ENCODE measurements around the gene DEF6.
"Not testable (repeated sequence)": the region's sequence is repeated elsewhere in the genome, so short reads cannot be mapped to it uniquely, and the experiment has no call there.

DEF6 gene

DNA sequence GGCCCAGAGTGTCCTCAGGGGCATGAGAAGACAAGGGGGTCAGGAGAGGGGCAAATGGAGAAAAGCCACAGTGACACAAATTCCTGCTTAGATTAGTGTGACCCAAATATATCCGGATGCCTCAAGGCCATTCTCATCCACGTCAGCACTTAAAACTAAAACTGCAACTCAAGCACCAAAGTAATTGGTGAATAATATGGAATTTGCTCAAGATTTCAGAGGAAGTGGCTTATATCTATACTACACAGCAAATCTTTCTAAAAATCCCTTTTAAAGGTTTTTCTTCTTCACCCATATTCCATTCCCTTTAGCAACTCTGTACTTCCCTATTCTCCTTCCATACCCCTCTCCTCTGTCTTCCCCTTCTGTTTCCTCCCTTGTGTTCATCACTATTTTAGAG is 15.2 kb downstream of the DEF6 start:
- Mint-ChIP-seq H3K27ac (peak overlapping the region; percentile 96), H3K36me3 (peaks cover 15% of the 10 kb centered on the region), H3K9me3 (no peaks in the 10 kb centered on the region)

DNA sequence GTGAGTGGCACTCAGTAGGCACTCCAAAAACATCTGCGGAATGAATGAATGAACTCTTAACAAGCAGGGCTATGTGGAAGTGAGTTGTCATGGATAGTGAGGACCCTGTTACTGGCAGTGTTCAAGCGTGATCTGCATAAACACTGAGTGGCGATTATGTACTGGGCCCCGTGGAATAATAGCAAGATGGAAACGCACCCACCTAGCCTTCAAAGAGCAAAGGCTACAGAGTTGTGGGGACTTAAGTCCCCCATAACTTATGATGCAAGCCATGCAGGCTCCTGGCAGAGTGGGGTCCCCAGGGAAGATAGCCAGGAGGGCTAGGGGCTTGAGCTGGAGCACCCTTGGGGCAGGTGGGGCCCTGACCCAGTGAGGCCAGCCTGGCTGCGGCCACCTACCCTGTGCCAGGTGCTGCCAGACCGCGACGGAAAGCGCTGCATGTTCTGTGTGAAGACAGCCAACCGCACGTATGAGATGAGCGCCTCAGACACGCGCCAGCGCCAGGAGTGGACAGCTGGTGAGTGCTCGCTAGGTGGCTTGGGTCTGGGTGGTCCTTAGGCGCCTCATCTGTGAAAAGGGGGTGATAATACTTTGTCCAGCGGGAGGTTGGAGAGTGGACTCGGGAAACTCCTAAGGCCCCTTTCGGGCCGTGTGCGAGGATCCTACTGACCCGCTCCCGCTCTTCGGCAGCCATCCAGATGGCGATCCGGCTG is 20.0 kb downstream of the DEF6 start:
- Mint-ChIP-seq H3K27ac (peak overlapping the region; percentile 62), H3K36me3 (peaks cover 24% of the 10 kb centered on the region), H3K4me3 (no peak overlapping the region), H3K4me1 (peaks cover 76% of the 10 kb centered on the region), H3K27me3 (no peaks in the 10 kb centered on the region), H3K9me3 (no peaks in the 10 kb centered on the region)

More for the DNA sequence above, 15.2 kb downstream of the DEF6 start:
- H3K4me3 Mint-ChIP-seq, result peak overlapping the region; percentile 80
- peaks cover 94% of the 10 kb centered on the region for H3K4me1 Mint-ChIP-seq
- no peaks in the 10 kb centered on the region for H3K27me3 Mint-ChIP-seq

DNA sequence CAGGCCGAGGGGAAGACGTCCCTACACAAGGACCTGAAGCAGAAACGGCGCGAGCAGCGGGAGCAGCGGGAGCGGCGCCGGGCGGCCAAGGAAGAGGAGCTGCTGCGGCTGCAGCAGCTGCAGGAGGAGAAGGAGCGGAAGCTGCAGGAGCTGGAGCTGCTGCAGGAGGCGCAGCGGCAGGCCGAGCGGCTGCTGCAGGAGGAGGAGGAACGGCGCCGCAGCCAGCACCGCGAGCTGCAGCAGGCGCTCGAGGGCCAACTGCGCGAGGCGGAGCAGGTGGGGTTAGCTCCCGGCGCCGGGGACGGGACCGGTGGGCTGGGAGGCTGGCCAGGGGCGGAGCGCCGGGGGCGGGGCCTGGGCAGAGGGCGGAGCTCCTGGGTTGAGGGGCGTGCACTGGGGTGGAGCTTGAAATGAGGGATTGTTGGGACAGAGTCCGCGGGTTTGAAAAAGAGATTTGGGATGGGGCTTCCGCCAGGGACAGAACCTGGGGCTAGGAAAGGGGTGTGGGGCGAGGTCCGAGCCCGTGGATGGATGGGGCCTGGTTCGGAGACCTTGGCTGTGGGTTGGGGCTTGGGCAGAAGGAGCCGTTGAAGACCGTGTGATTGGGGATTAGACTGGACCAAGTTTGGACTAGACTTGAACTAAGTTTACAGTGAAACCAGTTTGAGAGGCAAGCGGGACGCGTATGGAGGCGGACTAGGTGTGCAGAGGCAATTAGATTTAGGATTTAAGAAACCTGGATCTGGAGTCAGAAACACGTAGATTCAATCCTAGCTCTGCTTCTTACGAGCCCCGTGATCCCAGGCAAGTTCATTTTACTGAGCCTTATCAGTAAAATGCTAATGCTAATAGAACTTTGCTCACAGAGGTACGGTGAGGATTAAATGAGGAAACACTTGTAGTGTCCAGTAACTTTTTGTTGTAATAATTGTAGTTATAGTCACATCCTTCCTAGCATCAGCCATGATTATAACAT is 20.9 kb downstream of the DEF6 start:
- H3K4me1 Mint-ChIP-seq, result peaks cover 70% of the 10 kb centered on the region
- H3K36me3 Mint-ChIP-seq, result peaks cover 25% of the 10 kb centered on the region
- H3K4me3 Mint-ChIP-seq, result no peak overlapping the region
- H3K9me3 Mint-ChIP-seq, result no peaks in the 10 kb centered on the region
- no peaks in the 10 kb centered on the region for H3K27me3 Mint-ChIP-seq
- peak overlapping the region; percentile 59 for H3K27ac Mint-ChIP-seq

DNA sequence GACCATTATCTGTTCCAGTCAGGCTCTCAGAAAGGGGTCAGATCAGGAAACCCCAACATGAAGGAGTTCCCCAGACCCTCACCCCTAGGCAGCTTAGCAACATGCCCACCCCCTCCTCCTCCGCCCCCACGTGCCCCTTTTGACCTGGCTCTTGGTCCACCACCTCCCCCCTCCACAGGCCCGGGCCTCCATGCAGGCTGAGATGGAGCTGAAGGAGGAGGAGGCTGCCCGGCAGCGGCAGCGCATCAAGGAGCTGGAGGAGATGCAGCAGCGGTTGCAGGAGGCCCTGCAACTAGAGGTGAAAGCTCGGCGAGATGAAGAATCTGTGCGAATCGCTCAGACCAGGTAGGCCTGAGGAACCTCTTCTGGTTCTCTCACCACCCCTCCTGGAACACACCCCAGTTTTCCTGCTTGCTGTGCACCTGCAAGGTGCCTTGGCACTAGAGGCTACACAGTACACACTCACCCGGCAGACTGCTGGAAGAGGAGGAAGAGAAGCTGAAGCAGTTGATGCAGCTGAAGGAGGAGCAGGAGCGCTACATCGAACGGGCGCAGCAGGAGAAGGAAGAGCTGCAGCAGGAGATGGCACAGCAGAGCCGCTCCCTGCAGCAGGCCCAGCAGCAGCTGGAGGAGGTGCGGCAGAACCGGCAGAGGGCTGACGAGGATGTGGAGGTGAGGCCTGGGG is 21.9 kb downstream of the DEF6 start:
- Mint-ChIP-seq H3K9me3 (no peaks in the 10 kb centered on the region), H3K27me3 (no peaks in the 10 kb centered on the region), H3K4me3 (no peak overlapping the region), H3K36me3 (peaks cover 22% of the 10 kb centered on the region), H3K27ac (no peak overlapping the region), H3K4me1 (peaks cover 60% of the 10 kb centered on the region)

DNA sequence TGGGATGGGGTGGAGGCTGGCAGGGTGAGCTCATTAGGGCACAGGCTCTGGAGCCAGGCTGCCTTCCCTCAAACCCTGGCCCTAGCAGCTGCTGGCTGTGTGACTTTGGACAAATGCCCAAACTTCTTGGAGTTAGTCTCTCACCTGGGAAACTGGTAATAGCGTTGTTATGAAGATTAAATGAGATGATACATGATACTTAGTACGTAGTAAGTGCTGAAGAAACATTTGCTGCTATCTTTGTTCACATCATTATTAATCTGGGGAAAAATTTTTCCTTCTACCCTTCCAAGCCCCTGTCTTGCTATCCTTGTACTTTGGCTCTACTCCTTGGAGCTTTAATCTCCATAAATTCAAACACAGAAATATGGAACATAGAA is 22.4 kb downstream of the DEF6 start:
- Mint-ChIP-seq H3K9me3 (no peaks in the 10 kb centered on the region), H3K4me3 (no peak overlapping the region), H3K27ac (peak overlapping the region; percentile 65), H3K4me1 (peaks cover 54% of the 10 kb centered on the region), H3K36me3 (peaks cover 20% of the 10 kb centered on the region), H3K27me3 (no peaks in the 10 kb centered on the region)

DNA sequence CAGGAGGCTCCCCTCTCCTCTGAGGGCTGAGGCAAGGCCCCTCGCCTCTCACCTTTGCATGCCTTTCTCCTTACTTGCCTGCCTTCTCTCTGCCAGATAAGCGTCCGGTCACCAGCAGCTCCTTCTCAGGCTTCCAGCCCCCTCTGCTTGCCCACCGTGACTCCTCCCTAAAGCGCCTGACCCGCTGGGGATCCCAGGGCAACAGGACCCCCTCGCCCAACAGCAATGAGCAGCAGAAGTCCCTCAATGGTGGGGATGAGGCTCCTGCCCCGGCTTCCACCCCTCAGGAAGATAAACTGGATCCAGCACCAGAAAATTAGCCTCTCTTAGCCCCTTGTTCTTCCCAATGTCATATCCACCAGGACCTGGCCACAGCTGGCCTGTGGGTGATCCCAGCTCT is 23.5 kb downstream of the DEF6 start:
- no peaks in the 10 kb centered on the region for H3K9me3 Mint-ChIP-seq
- no peaks in the 10 kb centered on the region for H3K27me3 Mint-ChIP-seq
- no peak overlapping the region for H3K27ac Mint-ChIP-seq
- no peak overlapping the region for H3K4me3 Mint-ChIP-seq
- H3K4me1 Mint-ChIP-seq, result peaks cover 46% of the 10 kb centered on the region
- H3K36me3 Mint-ChIP-seq, result peaks cover 20% of the 10 kb centered on the region

DNA sequence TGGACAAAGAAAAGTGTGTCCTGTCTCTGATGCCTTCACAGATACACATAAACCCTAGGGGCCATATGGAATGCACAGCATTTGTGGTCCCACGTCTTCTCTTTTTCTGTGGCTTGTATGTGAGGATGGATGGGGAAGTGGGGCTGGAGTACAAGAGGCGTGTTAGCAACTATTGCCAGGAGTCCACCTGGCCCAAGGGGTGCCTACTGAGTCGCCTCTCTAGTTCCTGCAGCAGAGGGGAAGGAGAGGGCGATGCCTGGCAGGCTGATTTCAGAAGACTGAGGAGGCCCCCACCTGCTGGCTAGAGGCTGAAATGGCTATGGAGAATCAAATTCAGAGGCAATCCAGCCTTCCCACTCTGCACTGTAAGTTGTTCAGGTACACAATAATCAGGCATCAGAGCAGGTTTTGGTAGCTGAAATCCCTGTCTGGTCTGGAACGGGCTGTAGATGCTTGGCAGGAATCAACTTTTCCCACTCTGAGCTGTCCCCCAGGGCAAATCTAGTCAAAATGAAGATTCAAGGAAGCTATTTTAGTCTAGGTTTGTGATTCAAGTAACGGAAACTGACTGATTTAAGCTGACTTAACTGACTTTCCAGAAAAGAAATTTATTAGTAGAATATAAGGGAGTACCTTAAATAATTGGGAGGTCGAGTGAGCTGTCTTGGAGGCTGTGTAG is 29.9 kb downstream of the DEF6 start:
- Mint-ChIP-seq H3K27me3 (no peaks in the 10 kb centered on the region), H3K27ac (peak overlapping the region; percentile 88), H3K36me3 (peaks cover 9% of the 10 kb centered on the region), H3K9me3 (no peaks in the 10 kb centered on the region), H3K4me1 (peaks cover 23% of the 10 kb centered on the region), H3K4me3 (peak overlapping the region; percentile 57)

DNA sequence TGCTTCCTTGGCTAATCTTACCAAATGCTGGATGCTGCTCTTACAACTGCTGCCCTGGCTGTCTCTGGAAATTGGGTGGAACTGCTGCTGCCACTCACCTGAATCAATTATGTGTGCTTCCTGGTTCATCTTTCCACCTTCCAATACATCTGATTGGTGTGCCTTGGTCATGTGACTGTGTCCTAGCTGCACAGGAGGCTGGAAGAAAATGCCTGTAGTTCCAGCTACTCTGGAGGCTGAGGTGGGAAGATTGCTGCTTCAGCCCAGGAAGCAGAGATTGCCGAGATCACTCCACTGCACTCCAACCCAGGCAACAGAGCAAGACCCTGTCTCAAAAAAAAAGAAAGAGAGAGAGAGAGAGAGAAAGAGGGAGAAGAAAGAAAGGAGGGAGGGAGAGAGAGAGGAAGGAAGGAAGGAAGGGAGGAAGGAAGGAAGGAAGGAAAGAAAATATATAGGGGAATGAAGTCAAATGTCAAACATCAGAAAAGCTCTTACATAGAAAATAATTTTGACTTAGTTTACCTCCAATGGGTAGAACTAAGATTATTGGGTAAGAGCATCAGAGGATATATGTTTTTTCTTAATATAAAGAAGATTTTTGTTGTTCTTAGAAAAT is 30.6 kb downstream of the DEF6 start:
- peak overlapping the region; percentile 87 for H3K27ac Mint-ChIP-seq
- no peak overlapping the region for H3K4me3 Mint-ChIP-seq
- no peaks in the 10 kb centered on the region for H3K27me3 Mint-ChIP-seq
- H3K4me1 Mint-ChIP-seq, result peaks cover 26% of the 10 kb centered on the region
- H3K9me3 Mint-ChIP-seq, result no peaks in the 10 kb centered on the region
- H3K36me3 Mint-ChIP-seq, result peaks cover 9% of the 10 kb centered on the region

DNA sequence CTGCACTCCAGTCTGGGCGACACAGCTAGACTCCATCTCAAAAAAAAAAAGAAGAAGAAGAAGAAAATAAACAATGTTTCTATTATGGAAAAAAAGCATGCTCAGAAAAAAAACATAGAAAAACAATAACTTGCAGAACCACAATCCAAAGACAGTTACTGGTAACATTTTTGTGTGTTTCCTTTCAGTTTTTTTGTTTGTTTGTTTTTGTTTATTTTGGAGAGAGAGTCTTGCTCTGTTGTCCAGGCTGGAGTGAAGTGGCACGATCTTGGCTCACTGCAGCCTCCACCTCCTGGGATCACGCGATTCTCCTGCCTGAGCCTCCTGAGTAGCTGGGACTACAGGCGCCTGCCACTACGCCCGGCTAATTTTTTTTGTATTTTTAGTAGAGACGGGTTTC is 31.3 kb downstream of the DEF6 start:
- not testable (repeated sequence) for H3K27me3 Mint-ChIP-seq, H3K4me3 Mint-ChIP-seq, H3K27ac Mint-ChIP-seq, H3K9me3 Mint-ChIP-seq
- Mint-ChIP-seq H3K36me3 (peaks cover 11% of the 10 kb centered on the region), H3K4me1 (peaks cover 30% of the 10 kb centered on the region)

DNA sequence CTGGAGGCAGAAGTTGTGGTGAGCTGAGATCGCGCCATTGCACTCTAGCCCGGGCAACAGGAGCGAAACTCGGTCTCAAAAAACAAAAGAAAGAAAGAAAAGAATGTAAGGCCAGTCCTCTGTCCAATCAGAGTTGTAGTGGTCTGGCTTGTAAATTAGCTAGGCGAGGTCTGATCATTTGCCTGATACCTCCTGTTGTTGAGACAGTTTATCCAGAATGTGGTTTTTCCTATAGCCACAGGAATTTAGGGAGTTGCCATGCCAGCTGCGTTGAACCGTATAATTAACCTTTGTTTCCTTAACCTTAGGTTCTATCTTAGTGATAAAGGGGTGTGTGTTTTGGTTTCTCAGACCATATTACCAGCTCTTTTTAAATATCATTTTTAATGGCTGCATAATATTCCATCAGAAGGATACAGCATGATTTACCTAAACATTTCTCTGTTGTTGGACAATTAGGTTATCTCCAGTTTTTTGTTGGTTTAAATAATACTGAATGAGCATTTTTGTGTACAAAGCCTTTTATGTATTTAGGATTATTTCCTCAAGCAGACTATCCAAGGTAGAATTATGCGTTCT is 33.0 kb downstream of the DEF6 start:
- no peak overlapping the region for H3K27ac Mint-ChIP-seq

DNA sequence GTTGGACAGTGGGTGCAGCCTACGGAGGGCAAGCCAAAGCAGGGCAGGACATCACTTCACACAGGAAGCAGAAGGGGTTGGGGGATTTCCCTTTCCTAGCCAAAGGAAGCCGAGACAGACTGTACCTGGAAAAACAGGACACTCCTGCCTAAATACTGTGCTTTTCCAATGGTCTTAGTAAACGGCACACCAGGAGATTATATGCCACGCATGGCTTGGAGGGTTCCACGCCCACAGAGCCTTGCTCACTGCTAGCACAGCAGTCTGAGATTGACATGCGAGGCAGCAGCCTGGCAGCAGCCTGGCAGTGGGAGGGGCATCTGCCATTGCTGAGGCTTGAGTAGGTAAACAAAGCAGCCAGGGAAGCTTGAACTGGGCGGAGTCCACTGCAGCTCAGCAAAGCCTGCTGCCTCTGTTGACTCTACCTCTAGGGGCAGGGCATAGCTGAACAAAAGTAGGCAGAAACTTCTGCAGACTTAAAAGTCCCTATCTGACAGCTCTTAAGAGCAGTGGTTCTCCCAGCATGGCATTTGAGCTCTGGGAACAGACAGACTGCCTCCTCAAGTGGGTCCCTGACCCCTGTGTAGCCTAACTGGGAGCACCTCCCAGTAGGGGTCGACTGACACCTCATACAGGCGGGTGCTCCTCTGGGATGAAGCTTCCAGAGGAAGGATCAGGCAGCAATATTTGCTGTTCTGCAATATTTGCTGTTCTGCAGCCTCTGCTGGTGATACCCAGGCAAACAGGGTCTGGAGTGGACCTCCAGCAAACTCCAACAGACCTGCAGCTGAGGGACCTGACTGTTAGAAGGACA is 34.7 kb downstream of the DEF6 start:
- not testable (repeated sequence) for H3K27me3 Mint-ChIP-seq, H3K9me3 Mint-ChIP-seq, H3K4me3 Mint-ChIP-seq, H3K27ac Mint-ChIP-seq
- H3K36me3 Mint-ChIP-seq, result peaks cover 16% of the 10 kb centered on the region
- peaks cover 30% of the 10 kb centered on the region for H3K4me1 Mint-ChIP-seq

More for the DNA sequence above, 33.0 kb downstream of the DEF6 start:
- Mint-ChIP-seq H3K9me3 (peaks cover 4% of the 10 kb centered on the region), H3K4me3 (no peak overlapping the region), H3K36me3 (peaks cover 15% of the 10 kb centered on the region), H3K4me1 (peaks cover 30% of the 10 kb centered on the region), H3K27me3 (no peaks in the 10 kb centered on the region)

DNA sequence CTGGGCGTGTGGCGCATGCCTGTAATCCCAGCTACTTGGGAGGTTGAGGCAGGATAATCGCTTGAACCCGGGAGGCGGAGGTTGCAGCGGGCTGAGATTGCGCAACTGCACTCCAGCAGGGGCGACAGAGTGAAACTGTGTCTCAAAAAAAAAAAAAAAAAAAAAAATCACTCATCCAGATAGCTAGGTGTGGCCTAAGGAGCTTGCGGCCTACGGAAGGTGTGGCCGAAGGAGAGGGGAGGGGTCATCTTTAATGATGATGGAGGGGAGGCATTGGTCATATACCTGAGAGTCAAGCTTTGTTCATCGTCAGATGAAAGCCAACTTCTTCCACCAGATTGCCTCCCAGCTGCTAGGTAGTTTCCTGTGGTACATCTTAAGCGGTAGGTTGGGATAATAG is 43.9 kb downstream of the DEF6 start:
- peaks cover 4% of the 10 kb centered on the region for H3K36me3 Mint-ChIP-seq
- peak overlapping the region; percentile 91 for H3K4me3 Mint-ChIP-seq
- H3K27ac Mint-ChIP-seq, result no peak overlapping the region
- no peaks in the 10 kb centered on the region for H3K27me3 Mint-ChIP-seq
- H3K4me1 Mint-ChIP-seq, result peaks cover 45% of the 10 kb centered on the region
- no peaks in the 10 kb centered on the region for H3K9me3 Mint-ChIP-seq

DNA sequence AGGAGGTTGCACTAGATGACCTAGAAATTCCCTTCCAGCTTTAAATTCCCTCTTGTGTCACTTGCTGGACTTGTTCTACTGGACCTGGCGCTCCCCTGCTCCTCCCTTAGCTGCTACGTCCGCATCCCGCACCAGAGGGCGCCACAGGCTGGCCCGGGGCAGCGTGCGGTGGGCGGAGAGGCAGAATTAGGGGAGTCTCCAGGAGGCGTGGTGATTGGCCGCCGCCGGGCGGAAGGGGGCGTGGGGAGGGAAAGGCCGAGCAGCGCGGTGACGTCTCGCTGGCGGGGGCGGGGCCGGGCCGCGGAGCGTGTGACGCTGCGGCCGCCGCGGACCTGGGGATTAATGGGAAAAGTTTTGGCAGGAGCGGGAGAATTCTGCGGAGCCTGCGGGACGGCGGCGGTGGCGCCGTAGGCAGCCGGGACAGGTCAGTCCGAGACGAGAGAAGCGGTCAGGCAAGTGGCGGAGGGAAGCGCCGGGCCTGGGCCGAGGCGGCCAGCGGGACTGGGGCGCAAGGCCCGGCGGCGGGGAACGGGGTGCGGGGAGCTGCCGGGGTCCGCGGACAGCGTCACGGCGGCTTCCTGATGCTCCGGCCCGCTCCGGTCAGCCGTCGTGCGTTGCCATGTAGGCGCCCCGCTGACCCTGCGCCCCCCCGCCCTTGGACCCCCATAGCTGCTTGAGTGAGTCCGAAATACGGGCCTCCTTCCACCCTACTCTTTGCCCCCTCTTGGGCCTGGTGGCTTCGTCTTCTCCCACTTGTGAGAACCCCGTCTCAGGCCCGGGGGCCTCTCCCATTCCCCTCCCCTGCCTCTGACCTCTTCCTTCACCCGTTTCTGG is 44.9 kb downstream of the DEF6 start, which contains the start of gene PPARD:
TSS of gene PPARD (plus strand) at position 301 of the 834 bp plus-strand sequence. CDS start 68,530 bp downstream, outside the sequence.
- peaks cover 46% of the 10 kb centered on the region for H3K4me1 Mint-ChIP-seq

More for the DNA sequence above, 44.9 kb downstream of the DEF6 start, which contains the start of gene PPARD:
- peak within 1 kb of the TSS; percentile 88 for H3K27ac Mint-ChIP-seq
- H3K9me3 Mint-ChIP-seq, result no peaks in the 10 kb centered on the region
- peak within 1 kb of the TSS; percentile 97 for H3K4me3 Mint-ChIP-seq
- no peaks in the 10 kb centered on the region for H3K27me3 Mint-ChIP-seq
- H3K36me3 Mint-ChIP-seq, result peaks cover 4% of the 10 kb centered on the region
